Measurements from ENCODE around the gene OPRL1.
A peak's percentile ranks its signal among the peaks of the same experiment; 100 is the strongest.

DNA sequence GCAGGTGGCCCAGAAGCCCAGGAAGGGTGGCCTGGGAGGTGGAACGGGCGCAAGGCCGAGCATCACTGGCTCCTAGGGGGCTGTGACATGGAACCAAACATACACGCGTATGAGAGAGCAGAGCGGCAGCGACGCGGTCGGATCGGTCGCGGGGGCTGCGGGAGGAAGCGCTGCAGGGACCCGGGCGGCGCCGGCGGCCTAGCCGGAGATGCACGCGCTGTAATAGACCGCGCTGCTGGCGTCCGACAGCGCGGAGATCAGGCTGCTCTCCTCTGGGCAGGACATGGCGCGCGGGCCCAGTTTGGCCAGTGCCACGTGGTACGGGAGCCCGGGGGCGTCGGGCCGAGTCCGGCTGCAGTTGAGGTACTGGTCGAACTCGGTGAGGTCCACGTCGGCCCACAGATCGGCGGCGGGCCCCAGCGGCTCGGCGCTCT, 31.9 kb upstream of the OPRL1 start:
- TF ChIP-seq, protein P1, sequence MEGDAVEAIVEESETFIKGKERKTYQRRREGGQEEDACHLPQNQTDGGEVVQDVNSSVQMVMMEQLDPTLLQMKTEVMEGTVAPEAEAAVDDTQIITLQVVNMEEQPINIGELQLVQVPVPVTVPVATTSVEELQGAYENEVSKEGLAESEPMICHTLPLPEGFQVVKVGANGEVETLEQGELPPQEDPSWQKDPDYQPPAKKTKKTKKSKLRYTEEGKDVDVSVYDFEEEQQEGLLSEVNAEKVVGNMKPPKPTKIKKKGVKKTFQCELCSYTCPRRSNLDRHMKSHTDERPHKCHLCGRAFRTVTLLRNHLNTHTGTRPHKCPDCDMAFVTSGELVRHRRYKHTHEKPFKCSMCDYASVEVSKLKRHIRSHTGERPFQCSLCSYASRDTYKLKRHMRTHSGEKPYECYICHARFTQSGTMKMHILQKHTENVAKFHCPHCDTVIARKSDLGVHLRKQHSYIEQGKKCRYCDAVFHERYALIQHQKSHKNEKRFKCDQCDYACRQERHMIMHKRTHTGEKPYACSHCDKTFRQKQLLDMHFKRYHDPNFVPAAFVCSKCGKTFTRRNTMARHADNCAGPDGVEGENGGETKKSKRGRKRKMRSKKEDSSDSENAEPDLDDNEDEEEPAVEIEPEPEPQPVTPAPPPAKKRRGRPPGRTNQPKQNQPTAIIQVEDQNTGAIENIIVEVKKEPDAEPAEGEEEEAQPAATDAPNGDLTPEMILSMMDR (conservative IDR thresholded peaks at IDR 0.05 in 1 of 2, IDR thresholded peaks at IDR 0.05 in 1 of 2; ENCODE audit: extremely low read depth in 1 of 2, insufficient read depth in 1 of 2, low read depth in 1 of 2, low read length in 2 of 2), result no peak
- peak; percentile 79 for TF ChIP-seq EZH2 (IDR thresholded peaks at IDR 0.05; ENCODE audit: borderline replicate concordance, low read length)
